ENCODE data around the gene KMT2C. TPM values are rescaled to one million over a fixed set of nuclear protein-coding genes. Genes with fewer than 3 reads are reported as not detected.

Gene KMT2C
- total and polyA plus RNA-seq, 10 of the 15 experiments (the other 5 are each of a cell fraction or from before 2014, with no cell fraction given), result 3.3 to 45.2 (median 19.2) TPM

DNA sequence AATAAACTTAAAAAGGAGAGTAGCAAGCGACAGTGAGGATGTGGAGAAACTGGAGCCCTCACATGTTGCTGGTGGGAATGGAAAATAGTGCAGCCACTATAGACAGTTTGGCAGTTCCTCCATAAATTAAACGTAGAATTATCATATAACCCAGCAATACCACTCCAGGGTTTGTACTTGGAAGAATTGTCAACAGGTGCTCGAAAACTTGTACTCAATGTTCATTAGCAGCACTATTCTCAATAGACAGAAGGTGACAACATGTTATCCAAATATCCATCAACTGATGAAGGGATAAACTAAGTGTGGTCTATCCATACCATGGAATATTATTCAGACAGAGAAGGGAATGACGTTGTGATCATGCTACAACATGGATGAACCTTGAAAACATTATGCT, 338.5 kb downstream of the KMT2C start (continued):
- TF ChIP-seq EGR1 (IDR thresholded peaks at IDR 0.05; ENCODE audit: borderline replicate concordance in 1 of 2, low read depth in 2 of 2, low read length in 2 of 2), result no peak

- SMC1A ChIA-PET (ENCODE audit: uncharacterized antibody, unreplicated experiment), result interaction anchor here (0.7 kb wide), 1 partner anchor 611 kb away, joined by 5 read pairs; no protein-coding TSS in a partner anchor
- Histone ChIP-seq H3K4me2 (ENCODE audit: control insufficient read depth, insufficient read depth) (no peak overlapping the region), H3K9me3 (replicated peaks; ENCODE audit: control insufficient read depth, insufficient read depth, low read length) (no peaks in the 10 kb centered on the region), H2AFZ (ENCODE audit: control insufficient read depth, low read depth, low read length) (no peak overlapping the region), H3K79me2 (ENCODE audit: control insufficient read depth, insufficient read depth, low read length) (no peaks in the 10 kb centered on the region), H3K27ac (ENCODE audit: control insufficient read depth, insufficient read depth) (no peak overlapping the region), H3K4me3 (no peak overlapping the region), H3K9ac (ENCODE audit: control insufficient read depth, insufficient read depth, low read length) (no peak overlapping the region), H3K4me1 (ENCODE audit: control insufficient read depth, insufficient read depth, low read length) (no peaks in the 10 kb centered on the region), H3K36me3 (ENCODE audit: control insufficient read depth in 2 of 2, insufficient read depth in 2 of 2, low read length in 1 of 2) (no peaks in the 10 kb centered on the region), H4K20me1 (ENCODE audit: control insufficient read depth, insufficient read depth) (no peaks in the 10 kb centered on the region), H3K27me3 (replicated peaks in 1 of 2; ENCODE audit: control insufficient read depth in 2 of 2, insufficient read depth in 2 of 2, low read length in 1 of 2) (no peaks in the 10 kb centered on the region)
- TF ChIP-seq KAT2A (conservative IDR thresholded peaks at IDR 0.05; ENCODE audit: control insufficient read depth, low read depth, low read length), result no peak
- TF ChIP-seq IKZF1 (conservative IDR thresholded peaks at IDR 0.05), result no peak
- TF ChIP-seq E2F8 (IDR thresholded peaks at IDR 0.05; ENCODE audit: low read depth, partially characterized antibody), result no peak
- TF ChIP-seq ESRRA (IDR thresholded peaks at IDR 0.05; ENCODE audit: low read length), result no peak
- TF ChIP-seq ZNF217 (IDR thresholded peaks at IDR 0.05), result no peak
- TF ChIP-seq POLR2AphosphoS5 (IDR thresholded peaks at IDR 0.05; ENCODE audit: low read length), result no peak
- TF ChIP-seq TBL1XR1 (IDR thresholded peaks at IDR 0.05; ENCODE audit: low read depth, low read length), result no peak
- no peak for TF ChIP-seq HCFC1 (IDR thresholded peaks at IDR 0.05; ENCODE audit: low read length)
- TF ChIP-seq PML (IDR thresholded peaks at IDR 0.05; ENCODE audit: low read length), result no peak
- DNase-seq (ENCODE audit: low read depth, low spot score), result no peak
- FAIRE-seq, result no peak
- CTCF ChIA-PET, result no interaction called here
- in situ Hi-C loops (cut with MboI) (no loop called here), intact Hi-C loops (cut with micrococcal nuclease; ENCODE audit: unreplicated experiment) (no loop called here)
- WGBS (ENCODE audit: insufficient coverage, insufficient replicate concordance, low lambda C conversion rate, missing lambda C conversion rate), result 96% methylated on average over 1 of the region's 1 CpG
- no TSS peak for BruUV-seq (replicated peaks)
- RAD21 ChIA-PET (ENCODE audit: unreplicated experiment), result no interaction called here
- POLR2A ChIA-PET, result no interaction called here
- ATAC-seq, result no peak
Measured at GRCh38 chr7:152095771-152096170, 340.0 kb downstream of the KMT2C start.

Data from GM12878 (cell line).